Bronchial epithelial cell (primary cell): ENCODE measurements around the gene PRKCB. TPM values are rescaled to one million over a fixed set of nuclear protein-coding genes. Genes with fewer than 3 reads are reported as not detected.

Source experiments
- DNase-seq: peaks from one replicate; pipeline ENCODE4 v3.0.0-alpha.2; 2010; ENCODE audit warnings: low read depth
- FAIRE-seq: peaks from 2 replicates; lab custom pipeline; 2011; peaks lifted over from hg19 to GRCh38; lab: Jason Lieb, UNC
- H3K27me3 ChIP-seq: 2 replicates; pipeline ENCODE4 v1.5.1; 2011; ENCODE audit warnings: low read length; ENCODE audit not compliant: control insufficient read depth, insufficient read depth
- H3K36me3 ChIP-seq: 2 replicates; pipeline ENCODE4 v1.5.1; 2011; ENCODE audit warnings: low read length; ENCODE audit not compliant: control insufficient read depth, insufficient read depth
- H3K4me3 ChIP-seq: 2 replicates; pipeline ENCODE4 v1.5.1; 2011; ENCODE audit warnings: mild to moderate bottlenecking, low read depth, low read length, control low read depth
- CTCF ChIP-seq: IDR thresholded peaks from 2 replicates; pipeline ENCODE4 v1.5.1; 2011; ENCODE audit warnings: mild to moderate bottlenecking, moderate library complexity, low read length, control low read depth, inconsistent platforms; ENCODE audit not compliant: insufficient read depth, severe bottlenecking
- total RNA-seq: library from RNA; depleted of rRNA; stranded (reverse); fragments of >200 nt; gene quantifications from 2 replicates; pipeline ENCODE4 v1.2.1, GENCODE V29; 2014

Gene PRKCB
- total RNA-seq: not detected in 2 replicates

DNA sequence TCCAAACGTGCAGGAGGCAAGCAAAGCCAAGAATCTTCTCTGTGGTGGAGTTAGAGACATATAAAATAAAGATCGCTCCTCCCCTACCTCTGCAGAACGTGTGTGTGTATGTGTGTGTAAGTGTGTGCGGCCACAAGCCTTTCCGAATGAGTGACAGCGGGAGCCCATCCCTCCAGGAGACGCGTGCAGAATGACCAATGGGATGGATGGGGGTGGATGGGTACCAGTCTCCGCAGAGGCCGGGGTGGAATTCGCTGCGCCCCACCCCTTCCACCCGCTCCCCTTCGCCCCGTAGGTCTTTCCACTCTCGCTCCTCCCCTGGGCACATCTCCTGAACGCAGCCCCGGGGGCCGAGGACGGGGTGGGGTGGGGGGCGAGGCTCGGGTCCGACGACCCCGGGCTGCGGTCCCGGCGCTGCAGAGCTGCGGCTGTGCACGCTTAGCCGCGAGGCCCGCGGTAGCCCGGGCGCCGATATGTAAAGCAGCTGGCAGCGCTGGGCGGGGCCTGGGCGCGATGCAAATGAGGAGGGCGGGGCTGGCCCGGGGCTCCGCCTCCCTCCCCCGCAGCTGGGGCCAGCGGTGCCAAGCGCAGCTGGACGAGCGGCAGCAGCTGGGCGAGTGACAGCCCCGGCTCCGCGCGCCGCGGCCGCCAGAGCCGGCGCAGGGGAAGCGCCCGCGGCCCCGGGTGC lies at the start of gene PRKCB:
PRKCB (plus strand) TSS at position 594 of the 688 bp plus-strand sequence.
- Histone ChIP-seq H3K27me3 (peaks cover 14% of the 10 kb centered on the region), H3K4me3 (no peak within 1 kb of the TSS), H3K36me3 (no peaks in the 10 kb centered on the region)
- DNase-seq (peak; percentile 36), FAIRE-seq (no peak)
- no peak for TF ChIP-seq CTCF

DNA sequence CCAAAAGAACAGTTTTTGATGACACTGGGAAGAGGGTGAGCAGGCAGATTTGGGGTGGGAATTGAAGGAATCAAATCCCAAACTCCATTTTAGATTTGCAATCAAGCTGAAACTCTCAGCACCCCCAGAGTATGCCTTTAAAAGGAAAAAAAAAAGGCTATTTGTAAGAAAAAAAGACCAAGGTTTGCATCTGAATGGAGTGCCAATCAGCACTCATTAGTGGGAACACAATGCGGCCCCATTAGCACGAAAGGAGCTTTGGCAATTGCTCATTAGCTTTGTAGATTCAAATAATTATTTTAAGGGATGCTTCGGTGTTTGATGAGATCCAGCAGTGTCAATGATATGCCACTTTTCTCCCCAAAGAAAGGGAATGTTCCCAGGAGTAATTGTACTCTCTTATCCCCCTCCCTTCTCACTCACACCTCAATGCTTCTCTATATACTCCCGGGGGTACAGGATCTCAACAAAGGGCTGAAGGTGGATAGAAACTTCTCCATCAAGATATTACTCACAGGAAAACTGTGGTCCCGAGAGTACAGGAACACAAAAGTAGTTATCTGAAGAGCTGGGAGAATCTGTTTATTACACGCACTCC lies 48.7 kb upstream of the PRKCB start:
- Histone ChIP-seq H3K27me3 (no peaks in the 10 kb centered on the region), H3K4me3 (no peak overlapping the region), H3K36me3 (no peaks in the 10 kb centered on the region)
- TF ChIP-seq CTCF: no peak
- no peak for DNase-seq
- FAIRE-seq: no peak

GRCh38 chr16:23788685-23789084 lies 47.1 kb upstream of the PRKCB start:
- H3K36me3 ChIP-seq: no peaks in the 10 kb centered on the region
- no peak for DNase-seq
- no peak for FAIRE-seq
- TF ChIP-seq CTCF: no peak
- no peaks in the 10 kb centered on the region for H3K27me3 ChIP-seq
- no peak overlapping the region for H3K4me3 ChIP-seq

DNA sequence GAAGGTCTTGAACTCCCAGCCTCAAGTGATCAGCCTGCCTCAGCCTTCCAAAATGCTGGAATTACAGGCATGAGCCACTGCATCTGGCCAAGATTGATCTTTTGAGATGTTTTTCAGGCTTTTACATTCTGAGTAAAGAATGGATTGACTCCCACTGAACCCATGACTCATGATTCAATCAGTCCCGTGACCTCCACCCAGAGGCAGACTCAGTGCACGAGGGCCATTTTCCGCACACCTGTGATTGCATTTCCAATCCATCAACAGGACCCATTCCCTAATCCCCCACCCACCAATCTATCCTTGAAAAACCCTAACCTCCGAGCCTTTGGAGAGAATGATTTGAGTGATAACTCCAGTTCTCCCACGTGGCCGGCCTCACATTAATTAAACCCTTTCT lies 40.4 kb upstream of the PRKCB start:
- DNase-seq (no peak), FAIRE-seq (no peak)
- H3K4me3 ChIP-seq: no peak overlapping the region
- H3K27me3 ChIP-seq: no peaks in the 10 kb centered on the region
- no peak for TF ChIP-seq CTCF
- no peaks in the 10 kb centered on the region for H3K36me3 ChIP-seq

DNA sequence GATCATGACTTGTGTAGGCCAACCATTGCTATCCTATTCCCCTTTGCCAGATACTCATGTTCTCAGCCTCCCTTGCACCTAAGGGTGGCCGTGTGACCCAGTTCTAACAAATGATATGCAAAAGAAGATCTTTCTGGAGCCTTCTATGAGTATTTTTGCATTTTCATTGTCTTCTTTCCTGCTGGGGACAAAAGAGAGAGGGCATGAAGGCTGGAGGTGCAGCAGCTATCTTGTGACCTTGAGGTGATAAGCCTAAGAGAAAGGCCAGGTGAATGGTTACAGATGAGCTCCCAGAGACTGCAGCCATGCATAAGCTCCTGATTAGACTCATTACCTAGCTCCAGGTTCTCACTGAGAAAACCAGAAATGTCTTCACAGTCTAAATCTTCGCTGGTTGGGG lies 38.8 kb upstream of the PRKCB start:
- FAIRE-seq (no peak), DNase-seq (no peak)
- Histone ChIP-seq H3K27me3 (no peaks in the 10 kb centered on the region), H3K36me3 (no peaks in the 10 kb centered on the region), H3K4me3 (no peak overlapping the region)
- TF ChIP-seq CTCF: no peak
